Measurements from ENCODE around the gene ARHGAP33. TPM values are rescaled to one million over a fixed set of nuclear protein-coding genes. Genes with fewer than 3 reads are reported as not detected.
A peak's percentile ranks its signal among the peaks of the same experiment; 100 is the strongest.

Gene ARHGAP33
- total RNA-seq, 6 donors from 2014 or later, result 5.9 to 109 (median 14.5) TPM

GRCh38 chr19:35746531-35746930 lies 28.8 kb upstream of the ARHGAP33 start:
- Histone ChIP-seq H3K4me3 (peak overlapping the region in 3 of 4 donors; percentile 63 to 91 (median 87)), H3K9me3 (no peaks in the 10 kb centered on the region), H3K27me3 (no peaks in the 10 kb centered on the region), H3K4me1 (peaks cover 35 to 61% (median 46%) of the 10 kb centered on the region in 4 donors), H3K36me3 (peaks cover 0 to 8% (median 0%) of the 10 kb centered on the region in 4 donors), H3K27ac (peak overlapping the region in 2 of 4 donors; percentile 99 to 100)
- TF ChIP-seq EP300 (IDR thresholded peaks at IDR 0.05) (no peak), CTCF (IDR thresholded peaks at IDR 0.05) (no peak), POLR2AphosphoS5 (IDR thresholded peaks at IDR 0.05) (no peak), POLR2A (IDR thresholded peaks at IDR 0.05) (no peak)
- no peak for ATAC-seq (ENCODE audit: low FRiP score in 2 of 2)
- WGBS, 2 donors, result 71 to 82% methylated on average over 5 of the region's 5 CpGs
- no peak for DNase-seq

DNA sequence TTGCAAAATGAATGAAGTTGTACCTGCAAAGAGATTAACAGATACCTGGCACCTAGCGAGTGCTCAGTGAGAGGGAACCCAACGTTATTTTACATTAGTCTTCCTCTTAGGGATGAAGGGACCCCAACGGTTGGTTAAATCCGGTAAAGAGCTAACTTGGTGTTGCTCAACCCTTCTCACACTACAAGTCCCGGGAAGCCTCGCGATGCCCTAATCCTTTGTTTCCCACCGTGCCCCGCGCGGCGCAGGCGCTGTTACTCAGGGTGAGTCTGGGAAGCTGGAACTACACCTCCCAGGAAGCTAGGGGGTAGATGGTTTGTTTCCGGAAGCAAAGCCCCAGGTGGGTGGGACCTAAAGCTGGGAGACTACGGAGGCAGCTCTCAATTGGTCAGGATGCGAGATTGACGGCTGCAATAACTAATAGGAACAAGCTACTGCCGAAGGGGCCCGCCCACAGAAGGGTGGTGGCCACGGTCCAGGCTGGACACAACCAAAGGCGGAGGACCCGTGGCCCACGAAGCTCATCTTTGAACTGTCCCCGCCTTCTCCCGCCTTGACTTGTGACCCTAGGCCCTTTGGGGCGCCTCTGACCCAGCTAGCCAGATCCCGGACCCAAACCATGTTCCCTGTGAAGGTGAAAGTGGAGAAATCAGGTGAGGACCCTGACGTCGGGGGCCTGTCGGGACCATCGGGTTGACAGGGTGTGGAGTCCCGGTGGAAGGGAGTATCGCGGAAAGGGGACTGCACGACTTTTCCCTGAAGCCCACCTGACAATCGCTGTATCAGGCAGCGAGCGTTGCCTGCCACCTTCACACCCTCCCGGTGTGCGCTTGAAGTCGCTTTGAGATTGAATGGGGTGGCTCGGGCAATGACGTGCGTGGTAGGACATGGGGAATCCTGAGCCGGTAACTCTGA lies 27.0 kb upstream of the ARHGAP33 start, which contains the start of gene LIN37:
Gene LIN37, plus strand, starts transcription at position 471 of the 915 bp plus-strand sequence. Its CDS starts 149 bp downstream, at position 620.
- Histone ChIP-seq H3K9me3 (no peaks in the 10 kb centered on the region), H3K27ac (peak within 1 kb of the TSS; percentile 58 to 92 (median 80)), H3K27me3 (no peaks in the 10 kb centered on the region), H3K36me3 (peaks cover 5 to 25% (median 15%) of the 10 kb centered on the region in 4 donors), H3K4me1 (peaks cover 35 to 49% (median 41%) of the 10 kb centered on the region in 4 donors), H3K4me3 (peak within 1 kb of the TSS; percentile 62 to 92 (median 85))
- ATAC-seq (ENCODE audit: low FRiP score in 2 of 2), result peak; percentile 92 to 96
- peak; percentile 76 to 96 for TF ChIP-seq POLR2AphosphoS5 (IDR thresholded peaks at IDR 0.05)
- no peak for TF ChIP-seq EP300 (IDR thresholded peaks at IDR 0.05)
- TF ChIP-seq CTCF (IDR thresholded peaks at IDR 0.05), result peak in 4 of 6 experiments; percentile 23 to 62 (median 50)
- TF ChIP-seq POLR2A (IDR thresholded peaks at IDR 0.05), result peak in 3 of 4 donors; percentile 55 to 92 (median 91)
- 0 to 1% methylated on average over 21 to 45 of the region's 45 CpGs for WGBS, 2 donors
- DNase-seq, result peak; percentile 100

DNA sequence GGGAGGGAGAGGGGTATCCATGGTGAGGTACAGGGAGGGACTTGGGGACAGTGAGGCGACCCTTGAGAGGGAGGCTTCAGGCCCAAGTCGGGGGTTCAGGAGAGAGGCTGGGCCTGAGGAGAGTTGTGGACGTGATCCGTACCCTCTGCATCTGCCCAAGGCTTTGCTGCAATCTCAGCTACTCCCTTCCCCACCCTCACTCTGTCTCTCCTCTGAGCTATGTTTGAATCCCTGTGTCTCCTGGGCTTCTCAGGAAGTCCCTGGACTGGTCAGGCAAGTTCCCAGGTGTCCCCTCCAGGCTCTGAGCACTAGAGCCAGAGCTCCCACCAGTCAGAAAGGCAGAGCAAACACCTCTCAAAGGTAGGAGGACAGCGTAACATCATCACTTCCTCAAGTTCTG lies 25.2 kb upstream of the ARHGAP33 start:
- DNase-seq (no peak), ATAC-seq (ENCODE audit: low FRiP score in 2 of 2) (no peak)
- no peaks in the 10 kb centered on the region for H3K9me3 ChIP-seq
- no peaks in the 10 kb centered on the region for H3K27me3 ChIP-seq
- TF ChIP-seq EP300 (IDR thresholded peaks at IDR 0.05) (no peak), CTCF (IDR thresholded peaks at IDR 0.05) (no peak), POLR2AphosphoS5 (IDR thresholded peaks at IDR 0.05) (no peak)
- WGBS, 2 donors, result 75 to 91% methylated on average over 5 of the region's 5 CpGs
- H3K4me1 ChIP-seq, result peaks cover 26 to 40% (median 32%) of the 10 kb centered on the region in 4 donors
- H3K27ac ChIP-seq, result no peak overlapping the region
- H3K4me3 ChIP-seq, result no peak overlapping the region
- H3K36me3 ChIP-seq, result peaks cover 15 to 34% (median 29%) of the 10 kb centered on the region in 4 donors

GRCh38 chr19:35751839-35752745 lies 23.3 kb upstream of the ARHGAP33 start:
- Histone ChIP-seq H3K27me3 (peaks cover 0 to 3% (median 1%) of the 10 kb centered on the region in 4 donors), H3K9me3 (no peaks in the 10 kb centered on the region), H3K36me3 (peaks cover 15 to 34% (median 29%) of the 10 kb centered on the region in 4 donors), H3K27ac (no peak overlapping the region), H3K4me1 (peaks cover 34 to 47% (median 40%) of the 10 kb centered on the region in 4 donors), H3K4me3 (no peak overlapping the region)
- TF ChIP-seq POLR2A (IDR thresholded peaks at IDR 0.05) (no peak), CTCF (IDR thresholded peaks at IDR 0.05) (no peak), POLR2AphosphoS5 (IDR thresholded peaks at IDR 0.05) (no peak), EP300 (IDR thresholded peaks at IDR 0.05) (no peak)
- ATAC-seq (ENCODE audit: low FRiP score in 2 of 2) (no peak), DNase-seq (peak in 1 of 2 donors; percentile 58)
- WGBS, 2 donors, result 91 to 93% methylated on average over 7 to 14 of the region's 14 CpGs
